Measurements from ENCODE around the gene CAMK2B. TPM values are rescaled to one million over a fixed set of nuclear protein-coding genes. Genes with fewer than 3 reads are reported as not detected.

Gene CAMK2B
- total RNA-seq, 1 donor from 2014 or later = 0.23 TPM

DNA sequence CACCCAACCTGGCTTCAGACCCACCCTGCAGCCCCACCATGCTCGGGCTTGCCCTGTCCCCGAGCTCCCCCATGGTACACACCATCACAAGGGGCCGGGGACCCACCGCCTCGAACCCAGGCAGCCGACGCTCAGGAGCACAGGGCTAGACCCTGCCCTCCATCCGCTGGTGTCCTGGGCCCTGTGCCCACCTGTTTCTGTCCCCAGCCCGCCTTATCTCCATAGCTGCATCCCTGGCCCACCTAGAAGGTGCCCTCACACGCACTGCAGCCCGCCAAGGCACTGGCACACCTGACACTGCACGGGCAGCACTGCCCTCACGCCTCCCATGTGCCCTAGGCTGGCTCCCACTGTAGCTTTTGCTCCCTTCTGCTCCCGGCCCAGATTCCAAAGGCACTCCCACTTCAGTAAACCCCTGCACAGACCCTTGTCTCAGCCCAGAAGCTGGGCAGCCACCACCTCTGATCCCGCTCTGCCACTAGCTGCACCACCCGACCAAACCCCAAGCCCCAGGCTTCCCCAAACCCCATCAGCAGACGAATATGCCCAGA lies 107.5 kb downstream of the CAMK2B start:
- peaks cover 15% of the 10 kb centered on the region for H3K4me1 Mint-ChIP-seq (ENCODE audit: unreplicated experiment)
- peak overlapping the region; percentile 33 for H3K4me3 Mint-ChIP-seq (ENCODE audit: unreplicated experiment)
- H3K27ac Mint-ChIP-seq (ENCODE audit: unreplicated experiment) = no peak overlapping the region

DNA sequence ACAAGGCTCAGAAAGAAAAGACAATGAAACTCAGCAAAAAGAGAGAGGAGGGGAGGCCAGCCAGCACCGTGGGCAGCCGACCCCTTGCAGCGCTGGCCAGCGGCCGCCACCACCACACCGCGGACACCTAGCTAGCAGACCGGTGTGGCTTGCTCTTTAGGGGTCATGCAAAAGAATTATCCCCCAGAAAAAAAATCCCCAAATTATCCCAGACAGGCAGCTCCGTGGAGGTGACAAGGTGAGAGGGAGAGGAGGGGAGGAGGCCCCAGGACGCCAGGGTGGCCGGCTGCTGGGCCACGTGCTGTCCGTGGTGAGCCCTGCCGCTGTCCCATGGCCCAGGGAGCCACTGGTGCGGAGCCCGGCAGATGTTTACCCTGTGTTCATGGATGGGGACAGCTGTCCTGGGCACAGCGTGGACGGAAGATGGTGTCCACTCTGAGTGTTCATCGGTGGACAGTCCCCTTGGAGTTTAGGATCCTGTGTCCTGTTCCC lies 108.1 kb downstream of the CAMK2B start:
- Mint-ChIP-seq H3K36me3 (ENCODE audit: low read depth, unreplicated experiment) (peaks cover 8% of the 10 kb centered on the region), H3K4me1 (ENCODE audit: unreplicated experiment) (peaks cover 15% of the 10 kb centered on the region), H3K27me3 (ENCODE audit: unreplicated experiment) (no peaks in the 10 kb centered on the region), H3K4me3 (ENCODE audit: unreplicated experiment) (no peak overlapping the region), H3K27ac (ENCODE audit: unreplicated experiment) (no peak overlapping the region), H3K9me3 (ENCODE audit: unreplicated experiment) (no peaks in the 10 kb centered on the region)
- DNase-seq (ENCODE audit: low spot score) = no peak
- no peak for TF ChIP-seq CTCF (IDR thresholded peaks at IDR 0.05; ENCODE audit: unreplicated experiment)

More for the DNA sequence above, 107.5 kb downstream of the CAMK2B start:
- no peak for DNase-seq (ENCODE audit: low spot score)
- H3K36me3 Mint-ChIP-seq (ENCODE audit: low read depth, unreplicated experiment) = peaks cover 6% of the 10 kb centered on the region
- no peaks in the 10 kb centered on the region for H3K9me3 Mint-ChIP-seq (ENCODE audit: unreplicated experiment)
- no peaks in the 10 kb centered on the region for H3K27me3 Mint-ChIP-seq (ENCODE audit: unreplicated experiment)
- TF ChIP-seq CTCF (IDR thresholded peaks at IDR 0.05; ENCODE audit: unreplicated experiment) = no peak

DNA sequence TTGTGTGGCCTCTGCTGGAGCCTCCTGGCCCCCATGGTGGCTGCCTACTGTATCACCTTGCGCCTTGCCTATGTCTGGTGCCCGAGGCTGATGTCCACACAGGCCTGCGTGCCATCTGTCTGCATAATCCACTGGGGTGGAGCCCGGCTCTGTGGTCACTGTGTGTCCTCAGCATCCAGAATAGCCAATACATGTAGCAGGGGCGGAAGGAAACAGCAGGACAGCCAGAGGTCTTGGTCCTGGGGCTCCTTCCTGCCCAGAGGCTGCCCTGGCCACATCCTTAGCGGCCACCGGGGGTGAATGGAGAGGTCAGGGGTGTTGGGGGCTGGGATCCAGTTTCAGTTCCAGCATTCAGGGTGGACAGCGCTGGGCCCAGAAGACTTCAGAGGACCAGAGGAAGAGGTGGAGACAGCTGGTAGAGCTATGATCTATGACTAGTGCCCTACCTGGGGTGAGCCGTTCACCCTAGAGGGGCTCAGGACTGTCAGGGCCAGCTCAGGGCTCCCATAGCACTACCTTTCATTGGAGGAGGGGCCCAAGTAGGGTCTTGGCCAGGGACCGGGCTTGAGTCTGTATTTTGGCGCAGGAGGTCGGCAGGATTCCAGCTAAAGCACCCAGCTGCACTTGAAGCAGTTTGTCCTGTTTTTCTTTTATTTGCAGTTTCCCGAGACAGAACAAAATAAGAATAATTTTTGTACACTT lies 108.7 kb downstream of the CAMK2B start:
- Mint-ChIP-seq H3K9me3 (ENCODE audit: unreplicated experiment) (no peaks in the 10 kb centered on the region), H3K4me1 (ENCODE audit: unreplicated experiment) (peaks cover 15% of the 10 kb centered on the region), H3K36me3 (ENCODE audit: low read depth, unreplicated experiment) (peaks cover 12% of the 10 kb centered on the region), H3K27me3 (ENCODE audit: unreplicated experiment) (no peaks in the 10 kb centered on the region), H3K4me3 (ENCODE audit: unreplicated experiment) (no peak overlapping the region), H3K27ac (ENCODE audit: unreplicated experiment) (peak overlapping the region; percentile 31)
- DNase-seq (ENCODE audit: low spot score) = peak; percentile 16
- TF ChIP-seq CTCF (IDR thresholded peaks at IDR 0.05; ENCODE audit: unreplicated experiment) = no peak

DNA sequence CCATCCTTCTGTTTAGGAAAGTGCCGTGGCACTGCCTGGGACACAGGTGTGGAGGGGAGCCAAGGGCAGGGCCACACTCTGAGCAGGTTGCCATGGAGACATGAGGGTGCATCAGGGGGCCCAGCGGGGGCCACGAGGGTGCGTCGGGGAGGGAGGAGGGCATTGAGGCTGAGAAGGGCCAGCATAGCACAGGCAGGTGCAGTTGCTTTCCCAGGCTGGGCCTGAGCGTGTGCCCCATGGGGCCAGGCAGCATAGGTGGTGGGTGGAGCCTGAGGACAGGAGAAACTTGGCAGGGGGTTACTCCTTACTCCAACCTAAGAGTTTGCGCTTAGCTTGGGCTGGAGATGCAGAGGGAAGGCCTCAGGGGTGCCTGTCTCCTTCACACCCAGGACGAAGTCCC lies 109.4 kb downstream of the CAMK2B start:
- Mint-ChIP-seq H3K36me3 (ENCODE audit: low read depth, unreplicated experiment) (peaks cover 17% of the 10 kb centered on the region), H3K27ac (ENCODE audit: unreplicated experiment) (no peak overlapping the region), H3K4me1 (ENCODE audit: unreplicated experiment) (peaks cover 15% of the 10 kb centered on the region), H3K4me3 (ENCODE audit: unreplicated experiment) (no peak overlapping the region), H3K9me3 (ENCODE audit: unreplicated experiment) (no peaks in the 10 kb centered on the region), H3K27me3 (ENCODE audit: unreplicated experiment) (no peaks in the 10 kb centered on the region)
- DNase-seq (ENCODE audit: low spot score) = peak; percentile 3
- TF ChIP-seq CTCF (IDR thresholded peaks at IDR 0.05; ENCODE audit: unreplicated experiment) = no peak

DNA sequence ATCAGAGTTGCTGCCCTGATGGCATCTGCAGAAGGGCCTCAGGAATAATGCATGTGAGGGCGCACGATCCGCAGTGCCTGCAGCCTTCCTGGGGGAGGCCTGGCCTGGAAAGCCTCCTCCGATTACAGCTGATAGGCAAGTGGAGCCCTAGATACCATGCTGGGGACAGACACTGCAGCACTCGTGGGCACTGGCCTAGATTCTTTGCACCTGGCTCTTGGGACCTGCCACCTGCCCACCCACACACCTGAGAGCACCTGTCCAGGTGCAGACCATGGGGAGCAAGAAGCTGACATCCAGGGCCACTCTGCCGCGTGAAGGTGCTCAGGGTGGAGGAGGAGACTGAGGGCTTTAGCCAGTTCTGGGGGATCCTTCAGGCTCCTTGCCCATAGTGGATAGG lies 109.9 kb downstream of the CAMK2B start:
- Mint-ChIP-seq H3K27ac (ENCODE audit: unreplicated experiment) (no peak overlapping the region), H3K27me3 (ENCODE audit: unreplicated experiment) (no peaks in the 10 kb centered on the region)
- DNase-seq (ENCODE audit: low spot score) = no peak

More for the DNA sequence above, 109.9 kb downstream of the CAMK2B start:
- no peak overlapping the region for H3K4me3 Mint-ChIP-seq (ENCODE audit: unreplicated experiment)
- peaks cover 17% of the 10 kb centered on the region for H3K36me3 Mint-ChIP-seq (ENCODE audit: low read depth, unreplicated experiment)
- no peak for TF ChIP-seq CTCF (IDR thresholded peaks at IDR 0.05; ENCODE audit: unreplicated experiment)
- peaks cover 15% of the 10 kb centered on the region for H3K4me1 Mint-ChIP-seq (ENCODE audit: unreplicated experiment)
- no peaks in the 10 kb centered on the region for H3K9me3 Mint-ChIP-seq (ENCODE audit: unreplicated experiment)
